ENCODE data around the gene TPI1.

The TPI1 gene

DNA sequence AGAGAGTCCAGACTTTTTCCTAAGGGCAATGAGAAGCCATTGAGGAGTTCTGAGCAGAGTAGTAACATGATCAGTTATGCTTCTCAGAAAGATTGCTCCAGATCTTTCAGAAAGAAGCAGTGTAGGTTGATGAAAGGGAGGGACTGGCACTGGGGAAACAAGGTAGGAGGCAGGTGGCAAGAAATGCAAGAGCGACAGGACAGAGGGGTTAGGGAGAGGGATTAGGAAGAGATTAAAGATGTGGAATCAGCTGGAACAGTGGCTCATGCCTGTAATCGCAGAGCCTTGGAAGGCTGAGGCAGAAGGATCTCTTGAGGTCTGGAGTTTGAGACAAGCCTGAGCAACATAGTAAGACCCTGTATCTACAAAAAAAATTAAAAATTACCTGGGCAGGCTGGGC, 19.7 kb upstream of the TPI1 start:
- no peak for DNase-seq (ENCODE audit: low read depth)
- TF ChIP-seq, protein P1, sequence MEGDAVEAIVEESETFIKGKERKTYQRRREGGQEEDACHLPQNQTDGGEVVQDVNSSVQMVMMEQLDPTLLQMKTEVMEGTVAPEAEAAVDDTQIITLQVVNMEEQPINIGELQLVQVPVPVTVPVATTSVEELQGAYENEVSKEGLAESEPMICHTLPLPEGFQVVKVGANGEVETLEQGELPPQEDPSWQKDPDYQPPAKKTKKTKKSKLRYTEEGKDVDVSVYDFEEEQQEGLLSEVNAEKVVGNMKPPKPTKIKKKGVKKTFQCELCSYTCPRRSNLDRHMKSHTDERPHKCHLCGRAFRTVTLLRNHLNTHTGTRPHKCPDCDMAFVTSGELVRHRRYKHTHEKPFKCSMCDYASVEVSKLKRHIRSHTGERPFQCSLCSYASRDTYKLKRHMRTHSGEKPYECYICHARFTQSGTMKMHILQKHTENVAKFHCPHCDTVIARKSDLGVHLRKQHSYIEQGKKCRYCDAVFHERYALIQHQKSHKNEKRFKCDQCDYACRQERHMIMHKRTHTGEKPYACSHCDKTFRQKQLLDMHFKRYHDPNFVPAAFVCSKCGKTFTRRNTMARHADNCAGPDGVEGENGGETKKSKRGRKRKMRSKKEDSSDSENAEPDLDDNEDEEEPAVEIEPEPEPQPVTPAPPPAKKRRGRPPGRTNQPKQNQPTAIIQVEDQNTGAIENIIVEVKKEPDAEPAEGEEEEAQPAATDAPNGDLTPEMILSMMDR (IDR thresholded peaks at IDR 0.05; ENCODE audit: insufficient read depth, low read depth, low read length, missing control alignments) = no peak
- H3K4me3 ChIP-seq (ENCODE audit: low read depth, low read length) = no peak overlapping the region

DNA sequence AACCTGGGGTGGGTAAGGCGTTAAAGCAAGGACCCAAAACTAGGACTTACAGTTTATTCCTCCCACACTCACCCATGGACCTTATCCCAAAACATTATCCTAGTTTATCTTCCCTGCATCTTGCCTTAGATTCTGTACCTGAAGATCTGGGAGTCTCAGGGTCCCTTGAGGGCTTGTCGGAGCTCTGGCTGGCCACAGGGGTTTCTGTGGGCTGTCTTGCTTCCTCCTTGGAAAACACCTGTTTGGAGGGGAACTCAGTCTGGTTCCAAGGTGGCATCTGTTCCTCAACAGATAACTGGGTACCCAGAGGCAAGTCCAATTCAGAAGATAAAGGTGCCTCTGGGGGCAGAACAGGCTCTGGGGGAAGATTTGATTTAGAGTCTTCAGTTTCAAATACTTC, 17.9 kb upstream of the TPI1 start:
- TF ChIP-seq, protein P1 (IDR thresholded peaks at IDR 0.05; ENCODE audit: insufficient read depth, low read depth, low read length, missing control alignments) = no peak
- peak overlapping the region; percentile 73 for H3K4me3 ChIP-seq (ENCODE audit: low read depth, low read length)
- DNase-seq (ENCODE audit: low read depth) = peak; percentile 51

DNA sequence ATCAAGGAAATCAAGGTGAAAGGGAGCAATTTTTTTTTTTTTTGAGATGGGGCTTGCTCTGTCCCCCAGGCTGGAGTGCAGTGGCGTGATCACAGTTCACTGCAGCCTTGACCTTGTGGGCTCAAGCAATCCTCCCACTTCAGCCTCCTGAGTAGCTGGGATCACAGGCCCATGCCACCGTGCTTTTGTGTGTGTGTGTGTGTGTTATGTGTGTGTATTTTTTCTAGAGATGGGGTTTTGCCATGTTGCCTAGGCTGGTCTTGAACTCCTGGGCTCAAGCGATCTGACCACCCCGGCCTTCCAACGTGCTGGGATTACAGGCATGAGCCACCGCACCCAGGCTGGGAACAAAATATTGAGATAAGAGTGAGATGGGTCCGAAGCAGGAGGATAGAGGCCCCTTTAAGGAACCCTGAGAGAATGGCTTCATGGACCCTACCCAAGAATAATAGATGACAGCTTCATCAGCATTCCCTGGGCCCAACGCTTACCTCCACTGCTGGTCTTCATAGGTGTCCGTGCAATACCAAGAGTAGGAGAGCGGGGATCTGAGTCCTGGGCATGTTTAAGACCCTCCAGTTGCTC, 17.3 kb upstream of the TPI1 start:
- H3K4me3 ChIP-seq (ENCODE audit: low read depth, low read length) = peak overlapping the region; percentile 73

DNA sequence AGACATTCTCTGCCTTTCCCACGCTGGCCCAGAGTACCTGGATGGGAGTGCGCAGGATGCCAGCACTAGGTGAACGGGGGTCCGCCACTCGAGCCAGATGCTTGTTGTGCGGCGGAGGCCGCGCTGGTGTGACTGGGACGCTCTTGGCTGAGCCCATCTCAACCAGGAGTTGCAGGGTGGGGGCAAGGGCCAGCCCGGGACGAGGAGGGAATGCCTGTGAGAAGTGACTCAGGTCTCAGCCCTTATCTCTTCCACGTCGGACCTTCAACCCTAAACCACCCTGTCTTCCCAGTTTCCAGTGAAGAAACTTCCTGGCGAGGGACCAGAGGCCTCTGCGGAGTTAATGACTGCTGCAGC, 16.6 kb upstream of the TPI1 start:
- peak overlapping the region; percentile 73 for H3K4me3 ChIP-seq (ENCODE audit: low read depth, low read length)
- DNase-seq (ENCODE audit: low read depth) = no peak
- TF ChIP-seq, protein P1 (IDR thresholded peaks at IDR 0.05; ENCODE audit: insufficient read depth, low read depth, low read length, missing control alignments) = no peak

More for the DNA sequence above, 17.3 kb upstream of the TPI1 start:
- DNase-seq (ENCODE audit: low read depth) = no peak
- TF ChIP-seq, protein P1 (IDR thresholded peaks at IDR 0.05; ENCODE audit: insufficient read depth, low read depth, low read length, missing control alignments) = no peak

DNA sequence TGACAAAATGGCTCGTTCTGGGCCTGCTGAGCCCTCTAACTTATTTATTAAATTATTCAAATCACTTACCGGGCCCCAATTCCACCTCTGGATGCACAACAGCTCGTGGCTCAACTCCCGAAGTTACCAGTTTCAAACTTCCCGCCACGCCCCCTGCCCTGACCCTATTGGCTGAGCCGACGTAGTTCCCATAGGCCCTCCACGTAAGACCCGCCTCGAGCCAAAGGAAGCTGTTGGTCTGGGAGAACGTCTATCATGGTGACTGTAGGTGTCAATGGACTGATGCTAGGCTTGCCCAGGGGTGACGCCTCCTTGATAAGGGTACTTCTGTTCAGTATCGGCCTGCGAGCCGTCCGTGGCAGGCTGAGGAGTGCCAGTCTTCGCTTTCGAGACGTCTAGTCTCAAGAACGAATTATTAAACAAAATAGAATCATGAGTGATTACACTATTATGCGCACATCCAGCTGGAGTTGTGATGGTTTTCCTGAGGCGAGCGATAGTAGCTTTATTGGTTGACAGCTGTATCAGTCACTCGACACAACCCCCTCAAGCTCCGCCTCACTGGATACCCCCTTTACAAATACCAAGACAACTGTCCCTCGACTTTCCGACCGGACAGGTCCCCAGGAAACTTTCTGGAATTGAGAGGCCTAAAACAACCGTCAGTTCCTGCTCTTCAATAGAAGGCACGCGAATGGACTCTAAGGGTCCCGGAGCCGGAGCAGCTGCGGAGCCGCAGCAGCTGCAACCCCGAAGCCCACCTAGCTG, 16.0 kb upstream of the TPI1 start, which contains the start of gene CDCA3:
CDCA3 (minus strand) TSS at position 134 of the 768 bp plus-strand sequence. CDS start 334 bp downstream, outside the sequence.
- peak within 1 kb of the TSS; percentile 73 for H3K4me3 ChIP-seq (ENCODE audit: low read depth, low read length)
- peak; percentile 99 for DNase-seq (ENCODE audit: low read depth)
- TF ChIP-seq, protein P1 (IDR thresholded peaks at IDR 0.05; ENCODE audit: insufficient read depth, low read depth, low read length, missing control alignments) = no peak

DNA sequence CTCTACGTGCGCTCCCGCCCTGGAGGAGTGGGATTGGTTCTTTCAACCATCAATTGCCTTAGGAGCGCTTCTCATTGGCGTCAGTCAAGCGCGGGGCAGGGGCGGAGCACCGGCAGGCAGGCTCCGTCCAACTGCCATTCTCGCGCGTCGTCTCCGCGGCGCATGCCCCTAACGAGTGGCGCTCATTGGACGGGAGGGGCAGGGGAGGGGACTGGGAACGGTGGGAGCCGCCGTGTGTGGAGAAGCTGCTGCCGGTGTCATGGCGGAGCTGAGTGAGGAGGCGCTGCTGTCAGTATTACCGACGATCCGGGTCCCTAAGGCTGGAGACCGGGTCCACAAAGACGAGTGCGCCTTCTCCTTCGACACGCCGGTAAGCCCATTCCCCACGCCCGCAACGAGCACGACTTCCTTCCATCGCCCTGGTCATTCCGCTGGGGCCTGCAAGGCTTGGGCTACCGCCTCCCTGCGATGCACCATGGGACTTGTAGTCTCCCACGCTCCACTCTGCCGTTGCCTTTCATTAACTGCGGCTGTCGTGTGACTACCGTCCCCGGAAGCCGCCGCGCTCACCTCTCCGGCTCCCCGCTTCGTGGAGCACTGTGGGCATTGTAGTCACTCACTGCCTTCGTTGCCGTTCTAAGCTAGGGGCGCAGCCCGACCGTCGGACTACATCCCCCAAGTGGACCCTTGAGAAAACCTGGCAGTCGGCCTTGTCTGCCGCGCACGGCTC, 15.2 kb upstream of the TPI1 start, which contains the start of gene USP5:
USP5 (plus strand) TSS at position 230 of the 730 bp plus-strand sequence; CDS start at position 260, 30 bp downstream.
- peak within 1 kb of the TSS; percentile 73 for H3K4me3 ChIP-seq (ENCODE audit: low read depth, low read length)
- DNase-seq (ENCODE audit: low read depth) = peak; percentile 100
- TF ChIP-seq, protein P1 (IDR thresholded peaks at IDR 0.05; ENCODE audit: insufficient read depth, low read depth, low read length, missing control alignments) = no peak
